ENCODE data around the gene AKAP12. TPM values are rescaled to one million over a fixed set of nuclear protein-coding genes. Genes with fewer than 3 reads are reported as not detected.
"Not testable (repeated sequence)": the region's sequence is repeated elsewhere in the genome, so short reads cannot be mapped to it uniquely, and the experiment has no call there.

The AKAP12 gene
- total RNA-seq, 1 donor from 2014 or later = 81.3 TPM

DNA sequence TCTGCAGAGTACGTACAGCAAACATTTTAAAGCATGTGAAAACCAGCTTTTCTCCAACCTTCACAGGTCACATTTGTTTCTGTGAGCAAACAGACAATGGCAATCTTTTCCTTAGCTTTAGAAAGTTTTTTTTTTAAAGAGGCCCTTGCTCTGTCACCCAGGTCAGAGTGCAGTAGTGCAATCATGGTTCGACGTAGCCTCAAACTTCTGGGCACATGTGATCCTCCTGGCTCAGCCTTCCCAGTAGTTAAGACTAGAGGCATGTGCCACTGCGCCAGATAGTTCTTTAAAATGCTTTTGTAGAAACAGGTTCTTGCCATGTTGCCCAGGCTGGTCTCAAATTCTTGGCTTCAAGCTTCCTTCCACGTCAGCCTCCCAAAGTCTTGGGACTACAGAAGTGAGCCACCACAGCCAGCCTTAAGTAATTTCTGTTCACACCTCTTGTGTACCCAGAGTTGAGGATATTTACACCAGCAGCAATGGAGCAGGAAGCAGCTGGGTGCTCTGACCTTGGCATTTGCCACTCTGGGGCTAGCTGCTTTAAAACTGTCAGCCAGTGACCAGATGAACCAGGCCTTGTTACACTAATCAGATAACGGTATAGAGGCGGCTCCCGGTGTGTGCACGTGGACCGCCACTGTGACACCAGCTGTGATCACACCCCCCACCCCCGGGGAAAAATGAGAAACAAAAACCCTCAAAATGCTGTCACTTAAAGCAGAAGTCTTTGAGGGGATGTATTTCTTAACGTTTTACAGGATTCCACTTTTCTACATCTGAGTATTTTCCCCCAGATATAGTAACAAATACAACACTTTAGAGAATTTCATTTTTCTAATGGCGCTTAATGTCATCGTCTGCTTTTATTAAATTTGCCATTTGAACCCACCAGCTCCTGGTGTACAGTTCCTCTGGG is 71.3 kb downstream of the AKAP12 start:
- Mint-ChIP-seq H3K36me3 (peaks cover 30% of the 10 kb centered on the region), H3K9me3 (peaks cover 2% of the 10 kb centered on the region), H3K4me1 (peaks cover 22% of the 10 kb centered on the region), H3K27me3 (ENCODE audit: insufficient read depth, low read depth) (no peaks in the 10 kb centered on the region), H3K4me3 (no peak overlapping the region), H3K27ac (no peak overlapping the region)
- Histone ChIP-seq H3K9ac (no peak overlapping the region), H3K36me3 (no peaks in the 10 kb centered on the region), H4K20me1 (ENCODE audit: low read depth) (no peaks in the 10 kb centered on the region), H3K27ac (no peak overlapping the region), H3K9me3 (ENCODE audit: low read depth) (no peaks in the 10 kb centered on the region), H2AFZ (replicated peaks) (no peak overlapping the region), H3K4me2 (no peak overlapping the region), H3F3A (ENCODE audit: low read depth) (no peaks in the 10 kb centered on the region), H3K27me3 (no peaks in the 10 kb centered on the region), H3K4me1 (peaks cover 6% of the 10 kb centered on the region), H3K4me3 (no peak overlapping the region), H3K79me2 (ENCODE audit: low read depth) (no peaks in the 10 kb centered on the region)
- TF ChIP-seq EZH2phosphoT487 (IDR thresholded peaks at IDR 0.05) = no peak
- TF ChIP-seq, protein P1, sequence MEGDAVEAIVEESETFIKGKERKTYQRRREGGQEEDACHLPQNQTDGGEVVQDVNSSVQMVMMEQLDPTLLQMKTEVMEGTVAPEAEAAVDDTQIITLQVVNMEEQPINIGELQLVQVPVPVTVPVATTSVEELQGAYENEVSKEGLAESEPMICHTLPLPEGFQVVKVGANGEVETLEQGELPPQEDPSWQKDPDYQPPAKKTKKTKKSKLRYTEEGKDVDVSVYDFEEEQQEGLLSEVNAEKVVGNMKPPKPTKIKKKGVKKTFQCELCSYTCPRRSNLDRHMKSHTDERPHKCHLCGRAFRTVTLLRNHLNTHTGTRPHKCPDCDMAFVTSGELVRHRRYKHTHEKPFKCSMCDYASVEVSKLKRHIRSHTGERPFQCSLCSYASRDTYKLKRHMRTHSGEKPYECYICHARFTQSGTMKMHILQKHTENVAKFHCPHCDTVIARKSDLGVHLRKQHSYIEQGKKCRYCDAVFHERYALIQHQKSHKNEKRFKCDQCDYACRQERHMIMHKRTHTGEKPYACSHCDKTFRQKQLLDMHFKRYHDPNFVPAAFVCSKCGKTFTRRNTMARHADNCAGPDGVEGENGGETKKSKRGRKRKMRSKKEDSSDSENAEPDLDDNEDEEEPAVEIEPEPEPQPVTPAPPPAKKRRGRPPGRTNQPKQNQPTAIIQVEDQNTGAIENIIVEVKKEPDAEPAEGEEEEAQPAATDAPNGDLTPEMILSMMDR (IDR thresholded peaks at IDR 0.05) = no peak
- TF ChIP-seq EZH2 (IDR thresholded peaks at IDR 0.05) = no peak
- DNase-seq (ENCODE audit: low spot score) = no peak

DNA sequence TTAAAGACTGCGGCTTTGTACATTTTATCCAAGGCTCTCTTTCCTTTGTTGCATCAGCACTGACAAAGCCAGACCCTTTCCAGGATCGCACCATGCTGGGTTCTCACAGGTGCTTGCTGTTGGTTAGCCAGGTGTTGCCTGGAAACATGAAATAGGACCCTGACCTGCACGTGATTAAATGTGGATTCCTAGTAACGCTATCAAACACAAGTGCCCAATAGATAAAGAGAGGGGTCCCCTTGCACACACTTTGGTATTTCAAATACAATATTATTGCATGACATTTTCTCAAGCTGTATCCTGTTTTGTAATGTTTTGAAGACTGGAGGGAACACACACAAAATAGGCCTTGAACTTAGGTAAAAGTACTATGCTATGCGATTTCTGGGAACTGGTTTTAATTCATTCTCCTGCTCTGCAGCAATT is 73.3 kb downstream of the AKAP12 start:
- peaks cover 34% of the 10 kb centered on the region for H3K36me3 Mint-ChIP-seq

DNA sequence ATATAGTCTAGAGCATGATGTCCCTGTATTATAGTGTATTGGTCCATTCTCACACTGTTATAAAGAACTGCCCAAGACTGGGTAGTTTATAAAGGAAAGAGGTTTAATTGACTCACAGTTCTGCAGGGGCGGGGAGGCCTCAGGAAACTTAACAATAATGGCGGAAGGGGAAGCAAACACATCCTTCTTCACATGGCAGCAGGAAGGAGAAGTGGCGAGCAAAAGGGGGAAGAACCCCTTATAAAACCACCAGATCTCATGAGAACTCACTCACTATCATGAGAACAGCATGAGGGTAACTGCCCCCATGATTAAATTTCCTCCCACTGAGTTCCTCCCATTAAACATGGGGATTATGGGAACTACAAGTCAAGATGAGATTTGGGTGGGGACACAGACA is 75.9 kb downstream of the AKAP12 start:
- H3K27ac Mint-ChIP-seq; H3K27me3 Mint-ChIP-seq (ENCODE audit: insufficient read depth, low read depth); H4K20me1 ChIP-seq (ENCODE audit: low read depth); H3K9me3 ChIP-seq (ENCODE audit: low read depth); H3K9ac ChIP-seq; H3K4me3 Mint-ChIP-seq; H3K27ac ChIP-seq; H3F3A ChIP-seq (ENCODE audit: low read depth); H3K36me3 ChIP-seq; H3K4me1 ChIP-seq; H3K27me3 ChIP-seq; H3K9me3 Mint-ChIP-seq; H3K4me2 ChIP-seq; H2AFZ ChIP-seq (replicated peaks); H3K79me2 ChIP-seq (ENCODE audit: low read depth); H3K4me3 ChIP-seq; DNase-seq (ENCODE audit: low spot score): not testable (repeated sequence)
- H3K4me1 Mint-ChIP-seq = peaks cover 13% of the 10 kb centered on the region
- peaks cover 40% of the 10 kb centered on the region for H3K36me3 Mint-ChIP-seq

More for the DNA sequence above, 73.3 kb downstream of the AKAP12 start:
- Histone ChIP-seq H3K9ac (no peak overlapping the region), H3K4me1 (peaks cover 6% of the 10 kb centered on the region), H3K36me3 (no peaks in the 10 kb centered on the region), H4K20me1 (ENCODE audit: low read depth) (no peaks in the 10 kb centered on the region), H3F3A (ENCODE audit: low read depth) (no peaks in the 10 kb centered on the region), H3K79me2 (ENCODE audit: low read depth) (no peaks in the 10 kb centered on the region), H3K9me3 (ENCODE audit: low read depth) (no peaks in the 10 kb centered on the region), H3K4me2 (no peak overlapping the region), H3K4me3 (no peak overlapping the region), H3K27ac (no peak overlapping the region), H2AFZ (replicated peaks) (no peak overlapping the region), H3K27me3 (no peaks in the 10 kb centered on the region)
- Mint-ChIP-seq H3K9me3 (peaks cover 2% of the 10 kb centered on the region), H3K27ac (no peak overlapping the region), H3K4me1 (peaks cover 22% of the 10 kb centered on the region), H3K4me3 (no peak overlapping the region), H3K27me3 (ENCODE audit: insufficient read depth, low read depth) (no peaks in the 10 kb centered on the region)
- TF ChIP-seq EZH2 (IDR thresholded peaks at IDR 0.05) = no peak
- TF ChIP-seq EZH2phosphoT487 (IDR thresholded peaks at IDR 0.05) = no peak
- TF ChIP-seq, protein P1 (IDR thresholded peaks at IDR 0.05) = no peak
- no peak for DNase-seq (ENCODE audit: low spot score)
